Naive thymus-derived CD8-positive, alpha-beta T cell (primary cell): ENCODE results near the gene TNS3. TPM values are rescaled to one million over a fixed set of nuclear protein-coding genes. Genes with fewer than 3 reads are reported as not detected.

Source experiments
- ATAC-seq, 2 donors: fragments of 150-1000 bp; cut with Tn5 transposase in 1 of 2; sonication (Bioruptor Pico), chemical (Tn5 transposase) in 1 of 2; 1 replicate in 1 of 2; 2 replicates in 1 of 2; pipeline ENCODE4 v1.10.0; 2021; ENCODE audit warnings: mild to moderate bottlenecking in 2 of 2, moderate library complexity in 2 of 2
- POLR2A ChIA-PET: fragments of 350-600 bp; sonication (Branson Sonifier 250); formaldehyde crosslinking; loops from one replicate; lab custom pipeline; 2021; ENCODE audit warnings: antibody characterized with exemption; lab: Charles Lee
- DNase-seq, 10 donors: peaks; one replicate each; pipeline versions ENCODE4 v3.0.0 to v3.0.0-alpha.2; 2020 to 2022
- H3K27ac Mint-ChIP-seq, 10 donors: one replicate each; pipeline ENCODE4 v1.8.0; 2020 to 2022; ENCODE audit warnings: mild to moderate bottlenecking in 10 of 10, mixed read lengths in 10 of 10, moderate library complexity in 4 of 10, inconsistent platforms in 1 of 10
- H3K27me3 Mint-ChIP-seq, 5 donors: one replicate each; pipeline ENCODE4 v1.8.0; 2021 to 2022; ENCODE audit warnings: mixed read lengths in 5 of 5
- H3K36me3 Mint-ChIP-seq, 3 donors: one replicate each; pipeline ENCODE4 v1.8.0; 2020 to 2022; ENCODE audit warnings: mixed read lengths in 3 of 3, mild to moderate bottlenecking in 2 of 3, inconsistent platforms in 1 of 3
- H3K4me1 Mint-ChIP-seq, 4 donors: one replicate each; pipeline ENCODE4 v1.8.0; 2021 to 2022; ENCODE audit warnings: mixed read lengths in 4 of 4
- H3K4me3 Mint-ChIP-seq, 10 donors: one replicate each; pipeline ENCODE4 v1.8.0; 2020 to 2022; ENCODE audit warnings: mild to moderate bottlenecking in 10 of 10, mixed read lengths in 10 of 10, moderate library complexity in 6 of 10, inconsistent platforms in 1 of 10
- H3K9me3 Mint-ChIP-seq, 9 donors: one replicate each; pipeline ENCODE4 v1.8.0; 2020 to 2022; ENCODE audit warnings: mixed read lengths in 9 of 9, mild to moderate bottlenecking in 3 of 9, inconsistent platforms in 1 of 9, moderate library complexity in 1 of 9
- polyA plus RNA-seq, 3 donors: library from polyadenylated mRNA; unstranded; fragments of 300-500 nt; fragmentation: Illumina TruSeq; gene quantifications; one replicate each; pipeline ENCODE4 v1.2.3, GENCODE V29; 2021
- total RNA-seq, 8 experiments: library from RNA in 2 of 8; stranded (reverse) in 2 of 8; gene quantifications; one replicate each; pipeline ENCODE4 v1.2.3 and lab custom pipeline; 2021 to 2026

The TNS3 gene
- total and polyA plus RNA-seq, 5 experiments from 2014 or later = 1.2 to 1.6 TPM; not detected in 3

- Mint-ChIP-seq H3K4me3 (peak overlapping the region in 1 of 10 donors; percentile 13), H3K27me3 (peaks cover 0 to 9% (median 5%) of the 10 kb centered on the region in 5 donors), H3K9me3 (no peaks in the 10 kb centered on the region), H3K27ac (no peak overlapping the region), H3K36me3 (no peaks in the 10 kb centered on the region), H3K4me1 (peaks cover 6 to 39% (median 11%) of the 10 kb centered on the region in 4 donors)
- DNase-seq (no peak), ATAC-seq (no peak)
- POLR2A ChIA-PET = no interaction called here
These were observed 87.7 kb downstream of the TNS3 start for GRCh38 chr7:47493976-47494911.

- Mint-ChIP-seq H3K36me3 (no peaks in the 10 kb centered on the region), H3K4me3 (no peak overlapping the region), H3K27ac (no peak overlapping the region), H3K4me1 (peaks cover 6 to 36% (median 11%) of the 10 kb centered on the region in 4 donors), H3K9me3 (no peaks in the 10 kb centered on the region), H3K27me3 (peaks cover 0 to 9% (median 5%) of the 10 kb centered on the region in 5 donors)
- POLR2A ChIA-PET = no interaction called here
- ATAC-seq = no peak
- DNase-seq = no peak
These were observed 89.1 kb downstream of the TNS3 start for GRCh38 chr7:47492716-47493325.

GRCh38 chr7:47490501-47491265 is 91.2 kb downstream of the TNS3 start:
- Mint-ChIP-seq H3K4me3 (no peak overlapping the region), H3K9me3 (no peaks in the 10 kb centered on the region), H3K27me3 (peaks cover 0 to 9% (median 4%) of the 10 kb centered on the region in 5 donors), H3K27ac (no peak overlapping the region), H3K4me1 (peaks cover 2 to 17% (median 5%) of the 10 kb centered on the region in 4 donors), H3K36me3 (no peaks in the 10 kb centered on the region)
- no peak for ATAC-seq
- POLR2A ChIA-PET = no interaction called here
- no peak for DNase-seq

- POLR2A ChIA-PET = no interaction called here
- no peak overlapping the region for H3K4me3 Mint-ChIP-seq
- peaks cover 0 to 9% (median 2%) of the 10 kb centered on the region in 5 donors for H3K27me3 Mint-ChIP-seq
- peaks cover 0 to 2% (median 0%) of the 10 kb centered on the region in 9 donors for H3K9me3 Mint-ChIP-seq
- no peak for ATAC-seq
- no peak for DNase-seq
- H3K4me1 Mint-ChIP-seq = peaks cover 2 to 13% (median 5%) of the 10 kb centered on the region in 4 donors
- H3K27ac Mint-ChIP-seq = no peak overlapping the region
- no peaks in the 10 kb centered on the region for H3K36me3 Mint-ChIP-seq
These were observed 92.3 kb downstream of the TNS3 start for GRCh38 chr7:47489624-47490023.

GRCh38 chr7:47488969-47489342 is 93.0 kb downstream of the TNS3 start:
- Mint-ChIP-seq H3K36me3 (no peaks in the 10 kb centered on the region), H3K27me3 (peaks cover 0 to 9% (median 2%) of the 10 kb centered on the region in 5 donors), H3K27ac (no peak overlapping the region), H3K4me3 (no peak overlapping the region), H3K4me1 (peaks cover 0 to 6% (median under 1%) of the 10 kb centered on the region in 4 donors), H3K9me3 (peaks cover 0 to 2% (median 0%) of the 10 kb centered on the region in 9 donors)
- no peak for DNase-seq
- no peak for ATAC-seq
- POLR2A ChIA-PET = no interaction called here

- Mint-ChIP-seq H3K4me3 (no peak overlapping the region), H3K27me3 (peaks cover 0 to 9% (median 2%) of the 10 kb centered on the region in 5 donors), H3K36me3 (no peaks in the 10 kb centered on the region), H3K27ac (no peak overlapping the region), H3K9me3 (peaks cover 0 to 2% (median 0%) of the 10 kb centered on the region in 9 donors), H3K4me1 (peaks cover 0 to 3% (median 0%) of the 10 kb centered on the region in 4 donors)
- POLR2A ChIA-PET = no interaction called here
- DNase-seq (no peak), ATAC-seq (no peak)
These were observed 93.5 kb downstream of the TNS3 start for GRCh38 chr7:47488201-47488968.

- Mint-ChIP-seq H3K4me1 (peaks cover 0 to 19% (median 0%) of the 10 kb centered on the region in 4 donors), H3K36me3 (no peaks in the 10 kb centered on the region), H3K4me3 (no peak overlapping the region), H3K27me3 (no peaks in the 10 kb centered on the region), H3K27ac (no peak overlapping the region), H3K9me3 (peaks cover 0 to 2% (median 0%) of the 10 kb centered on the region in 9 donors)
- ATAC-seq (no peak), DNase-seq (no peak)
- POLR2A ChIA-PET = no interaction called here
These were observed 96.1 kb downstream of the TNS3 start for GRCh38 chr7:47485640-47486435.

GRCh38 chr7:47484923-47485639 is 96.8 kb downstream of the TNS3 start:
- Mint-ChIP-seq H3K9me3 (peaks cover 0 to 2% (median 0%) of the 10 kb centered on the region in 9 donors), H3K27me3 (no peaks in the 10 kb centered on the region), H3K27ac (no peak overlapping the region), H3K4me3 (no peak overlapping the region), H3K36me3 (no peaks in the 10 kb centered on the region), H3K4me1 (peaks cover 0 to 27% (median 0%) of the 10 kb centered on the region in 4 donors)
- DNase-seq = no peak
- ATAC-seq = no peak
- POLR2A ChIA-PET = no interaction called here

- Mint-ChIP-seq H3K27ac (no peak overlapping the region), H3K36me3 (no peaks in the 10 kb centered on the region), H3K27me3 (no peaks in the 10 kb centered on the region), H3K9me3 (peaks cover 0 to 2% (median 0%) of the 10 kb centered on the region in 9 donors), H3K4me3 (no peak overlapping the region), H3K4me1 (peaks cover 0 to 33% (median 0%) of the 10 kb centered on the region in 4 donors)
- no peak for ATAC-seq
- POLR2A ChIA-PET = no interaction called here
- DNase-seq = no peak
These were observed 97.5 kb downstream of the TNS3 start for GRCh38 chr7:47484457-47484856.

- Mint-ChIP-seq H3K4me1 (peaks cover 0 to 35% (median 0%) of the 10 kb centered on the region in 4 donors), H3K4me3 (no peak overlapping the region), H3K27me3 (no peaks in the 10 kb centered on the region), H3K27ac (no peak overlapping the region), H3K36me3 (no peaks in the 10 kb centered on the region), H3K9me3 (peaks cover 0 to 2% (median 0%) of the 10 kb centered on the region in 9 donors)
- POLR2A ChIA-PET = no interaction called here
- no peak for ATAC-seq
- DNase-seq = no peak
These were observed 98.2 kb downstream of the TNS3 start for GRCh38 chr7:47483604-47484273.
